Inflammatory macrophage (primary cell): ENCODE measurements around the gene TLL2.

Experiments
- DNase-seq, 2 donors: peaks; one replicate each; pipeline ENCODE4 v3.0.0-alpha.2; 2020 to 2022

Gene TLL2

DNA sequence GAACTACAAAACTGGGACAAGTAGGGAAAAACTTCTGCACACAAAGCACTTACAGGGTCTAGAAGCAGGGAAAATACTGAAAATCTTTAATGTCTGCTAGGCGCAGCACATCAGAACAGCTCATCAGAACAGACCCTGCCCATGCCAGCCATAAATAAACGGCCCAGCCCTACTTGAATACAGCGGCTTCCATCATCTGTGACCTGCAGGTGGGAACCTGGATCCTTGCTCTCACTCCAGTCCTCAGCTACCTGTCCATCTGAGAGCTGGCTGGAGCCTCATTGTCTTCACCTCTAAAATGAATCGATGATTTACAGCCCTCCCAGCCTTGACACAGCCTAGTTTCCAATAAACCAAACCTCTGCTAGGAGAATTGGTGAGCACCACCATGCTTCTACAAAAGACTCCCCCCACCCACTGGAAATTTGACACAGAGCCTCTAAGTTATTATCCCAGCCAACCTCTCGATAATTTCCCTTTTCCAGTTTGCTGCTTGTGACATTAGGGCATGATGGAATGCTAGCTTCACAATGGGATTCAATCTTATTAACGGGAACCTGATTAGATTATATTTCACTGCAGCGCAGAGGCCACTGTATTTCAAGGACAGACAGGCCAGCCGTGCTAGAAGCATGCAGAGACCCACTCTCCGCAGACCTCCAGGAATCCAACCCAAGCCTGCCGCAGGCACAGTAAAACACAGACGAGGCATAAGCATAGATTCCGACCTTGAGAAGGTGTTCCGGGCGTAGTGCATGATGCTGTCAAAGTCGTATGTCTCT, 93.3 kb downstream of the TLL2 start:
- DNase-seq, result no peak

DNA sequence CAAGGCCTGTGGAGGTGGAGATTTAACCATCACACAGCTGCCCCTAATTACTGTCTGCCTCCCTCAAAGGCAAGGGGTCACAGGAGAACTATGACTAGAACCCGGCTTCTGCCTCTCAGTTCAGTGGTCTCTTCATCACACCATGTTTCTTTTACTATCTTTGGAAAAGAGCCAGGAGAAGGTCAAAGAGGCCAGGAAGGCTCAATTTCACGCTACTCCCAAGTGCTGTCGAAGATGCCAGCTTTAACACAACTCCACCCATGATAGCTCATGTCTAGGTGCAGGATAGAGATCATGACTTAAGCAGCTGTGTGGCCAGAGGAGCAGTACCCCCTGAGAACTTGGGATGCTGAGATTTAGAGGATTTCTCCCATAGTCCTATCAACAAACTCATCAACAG, 94.4 kb downstream of the TLL2 start:
- no peak for DNase-seq

DNA sequence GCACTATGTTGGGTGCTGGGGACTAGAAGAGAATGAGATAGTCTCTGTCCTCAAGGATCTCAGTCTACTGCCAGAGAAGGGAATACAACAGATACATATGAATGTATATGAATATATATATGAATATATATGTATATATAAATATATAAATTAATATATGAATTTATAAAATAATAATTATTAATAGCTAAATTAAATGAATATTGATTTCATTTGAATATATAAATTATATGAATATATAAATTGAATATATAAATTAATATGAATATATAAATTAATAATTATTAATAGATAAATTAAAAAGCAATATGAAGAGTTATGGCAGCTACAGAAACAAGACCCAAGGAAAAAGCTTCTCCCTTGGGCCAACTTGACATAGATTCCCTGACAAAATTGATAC, 95.1 kb downstream of the TLL2 start:
- no peak for DNase-seq

DNA sequence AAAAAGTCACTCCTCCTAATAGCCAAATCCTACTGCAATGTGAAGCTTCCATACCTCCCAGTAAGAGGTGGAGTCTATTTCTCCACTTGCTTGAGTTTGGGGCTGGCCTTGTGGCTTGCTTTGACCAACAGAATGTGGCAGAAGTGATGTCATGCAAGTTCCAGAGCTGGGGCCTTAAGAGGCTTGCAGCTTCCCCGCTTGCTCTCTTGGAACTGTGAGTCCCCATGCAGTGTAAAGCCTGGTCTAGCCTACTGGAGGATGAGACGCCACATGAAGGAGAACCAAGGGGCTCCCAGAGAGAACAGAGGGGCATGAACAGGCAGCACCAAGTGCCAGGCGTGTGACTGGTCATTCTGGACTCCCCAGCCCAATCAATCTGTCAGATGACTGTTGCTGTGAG, 96.3 kb downstream of the TLL2 start:
- peak in 1 of 2 donors; percentile 24 for DNase-seq

DNA sequence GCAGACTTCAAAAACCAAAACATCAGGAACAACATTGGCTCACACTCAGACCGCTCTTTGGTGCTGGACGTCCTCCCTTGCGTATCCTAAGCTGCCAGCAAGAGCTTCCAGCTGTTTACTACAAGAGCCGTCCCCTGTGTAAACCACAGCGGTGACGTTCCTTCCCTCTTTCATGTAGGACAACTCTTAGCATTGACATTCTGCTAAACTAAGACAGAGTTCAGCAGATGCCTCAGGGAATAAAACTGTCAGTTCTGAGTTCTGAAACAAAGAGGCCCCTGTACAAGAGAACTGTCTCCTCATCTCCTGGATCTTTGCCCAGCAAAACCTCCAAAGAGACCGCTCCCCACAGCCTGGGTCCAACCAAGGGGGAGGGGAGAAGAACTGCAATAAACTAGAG, 97.1 kb downstream of the TLL2 start:
- DNase-seq, result no peak

DNA sequence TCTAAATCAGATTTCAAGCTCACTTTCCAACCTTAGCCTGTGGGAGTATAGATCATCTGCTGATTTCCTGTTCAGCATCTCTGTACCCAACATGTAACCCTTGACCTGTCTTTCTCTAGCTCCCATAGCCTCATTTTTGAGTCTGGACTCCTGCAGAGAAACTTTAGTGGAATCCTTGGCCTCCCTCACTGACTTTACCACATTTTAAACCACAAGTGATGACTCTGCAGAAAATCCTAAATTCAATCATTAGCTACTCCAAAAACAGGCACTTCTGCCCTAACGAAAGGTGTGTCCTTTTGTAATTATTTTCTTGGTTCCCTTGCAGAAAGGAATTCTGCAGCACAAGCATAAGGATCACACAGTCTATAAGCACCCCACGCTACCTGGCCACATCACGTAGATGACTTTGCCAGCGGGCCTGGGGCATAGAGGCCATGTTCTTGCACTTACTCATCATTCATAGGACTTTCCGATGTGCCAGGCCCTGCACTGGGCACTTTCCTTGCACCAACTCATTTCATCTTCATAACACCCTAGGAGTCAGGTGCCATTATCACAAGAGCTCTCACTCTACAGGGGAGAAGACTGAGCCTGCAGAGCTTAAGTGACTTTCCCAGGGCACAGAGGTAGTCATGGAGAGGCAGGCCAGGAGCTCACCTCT, 97.7 kb downstream of the TLL2 start:
- DNase-seq, result no peak

DNA sequence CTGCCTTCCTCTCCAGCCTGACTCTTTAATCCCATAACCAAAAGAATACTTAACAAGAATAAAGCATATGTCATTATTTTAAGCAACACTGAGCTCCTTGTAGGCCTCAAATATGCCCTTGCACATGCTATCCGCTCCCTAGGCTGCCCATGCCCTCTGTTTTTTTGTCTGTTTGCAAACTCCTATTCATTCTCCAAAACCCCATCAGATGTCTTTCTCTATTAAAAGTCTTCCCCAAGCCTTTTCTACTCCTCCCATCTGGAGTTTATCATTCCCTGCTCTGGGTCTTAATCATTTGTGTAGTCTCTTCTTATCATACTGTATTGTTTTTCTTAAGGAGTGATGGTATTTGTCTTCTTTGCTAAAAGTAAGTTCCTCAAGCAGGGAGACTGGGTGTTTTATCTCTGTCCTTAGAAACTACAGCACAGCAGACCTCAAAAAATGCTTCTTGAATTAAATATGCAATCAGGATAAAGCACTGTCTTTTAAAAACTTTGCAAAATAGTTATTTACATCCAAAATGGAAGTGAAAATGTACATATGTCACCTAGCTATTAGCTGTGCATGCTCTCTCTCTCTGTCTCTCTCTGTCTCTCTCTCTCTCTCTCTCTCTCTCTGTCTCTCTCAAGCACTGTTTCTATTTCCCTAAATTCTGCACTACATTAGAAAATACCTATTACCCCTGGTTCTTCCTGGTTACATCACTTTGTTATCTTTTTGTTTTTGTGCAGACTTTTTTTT, 98.4 kb downstream of the TLL2 start:
- no peak for DNase-seq

DNA sequence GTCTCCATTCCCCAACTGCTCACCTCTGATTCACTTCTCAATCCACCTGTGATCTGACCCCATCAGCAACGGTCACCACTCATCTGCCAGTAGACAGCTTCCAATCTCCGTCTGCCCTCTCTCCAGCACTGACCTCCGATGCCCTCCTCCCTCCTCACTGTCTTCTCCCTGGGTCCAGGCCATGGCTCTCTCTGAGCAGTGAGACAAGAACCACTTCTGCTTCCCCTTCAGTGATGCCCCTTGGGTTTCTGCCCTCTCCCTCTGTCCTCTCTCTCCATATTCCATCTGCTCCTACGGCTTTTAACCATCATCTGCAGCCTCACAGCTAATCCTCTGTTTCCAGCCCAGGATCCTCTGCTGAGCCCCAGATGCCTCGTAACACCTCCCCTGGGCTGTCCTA, 99.4 kb downstream of the TLL2 start:
- no peak for DNase-seq

DNA sequence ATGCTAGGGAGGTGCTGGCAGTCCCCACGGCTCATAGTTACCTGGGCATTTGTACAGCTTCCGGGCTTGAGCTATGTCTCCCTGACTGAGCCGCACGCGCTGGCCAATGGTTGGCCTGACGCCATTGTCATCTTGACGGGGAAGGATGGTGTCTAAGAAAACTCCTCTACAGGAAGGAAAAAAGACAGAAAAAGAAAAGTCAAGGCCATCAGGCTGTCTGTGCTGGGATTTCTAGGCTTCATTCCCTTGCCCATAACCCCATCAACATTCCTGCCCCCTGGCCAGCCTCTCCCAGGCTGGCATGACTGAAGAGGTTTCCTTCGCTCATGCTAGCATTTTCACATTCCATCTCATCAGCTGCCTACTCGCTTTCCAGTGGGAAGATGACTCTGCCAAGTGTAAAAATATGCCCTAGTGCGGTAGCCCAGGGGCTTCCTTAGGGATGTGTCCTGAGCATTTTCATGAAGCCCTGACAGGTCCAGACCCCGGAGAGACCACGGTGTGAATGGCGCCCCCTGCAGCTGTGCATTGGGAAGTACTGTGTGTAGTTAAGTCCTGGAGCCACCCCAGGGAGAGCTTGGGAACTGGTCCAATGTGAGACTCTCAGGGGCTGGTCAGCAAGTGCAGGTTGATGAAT, 100.5 kb downstream of the TLL2 start:
- no peak for DNase-seq

DNA sequence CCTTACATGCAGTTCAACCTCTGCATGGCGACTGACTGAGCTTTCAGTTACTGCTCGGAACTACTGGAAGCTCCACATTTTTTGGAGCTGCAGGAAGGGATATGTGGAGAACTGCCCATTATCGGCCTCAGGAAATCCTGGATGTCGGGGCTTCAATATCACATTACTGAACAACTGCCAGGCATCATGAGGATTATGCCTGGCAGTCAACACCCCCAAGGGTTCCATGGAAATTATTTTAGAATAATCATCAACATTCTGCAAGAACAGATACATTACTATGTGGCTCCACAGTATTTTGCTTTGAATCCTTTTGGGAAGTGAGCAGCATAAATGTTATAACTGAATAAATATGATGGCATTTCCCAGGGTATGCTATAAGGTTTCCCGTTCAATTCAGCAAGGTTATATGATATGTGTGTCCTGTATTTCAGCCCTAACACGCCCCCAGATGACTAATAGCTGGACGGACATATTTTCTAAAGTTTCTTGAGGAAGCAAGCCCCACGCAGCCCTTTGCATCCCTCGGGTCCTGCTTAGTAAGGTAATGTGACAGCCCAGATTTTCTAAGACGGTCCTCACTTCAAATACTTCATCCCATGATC, 101.9 kb downstream of the TLL2 start:
- no peak for DNase-seq

DNA sequence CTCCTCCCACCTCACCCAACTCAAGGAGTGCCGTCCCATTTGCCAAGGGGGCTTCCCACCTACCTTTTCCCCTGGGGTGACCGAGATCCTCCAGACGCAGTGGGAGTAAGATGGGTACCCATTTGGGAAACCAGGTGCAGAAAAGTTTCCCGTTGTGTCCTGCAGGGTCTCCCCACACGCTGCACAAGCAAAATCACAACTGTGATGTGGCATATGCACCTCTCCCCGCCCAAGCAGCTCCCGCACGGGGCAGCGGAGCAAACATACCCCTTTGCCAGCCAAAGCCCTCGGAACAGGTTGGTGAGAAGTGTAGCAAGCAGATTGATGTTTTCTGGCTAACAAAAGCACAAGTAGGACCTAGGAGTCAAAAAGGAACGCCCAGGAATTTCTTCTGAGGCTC, 103.4 kb downstream of the TLL2 start:
- DNase-seq, result no peak

DNA sequence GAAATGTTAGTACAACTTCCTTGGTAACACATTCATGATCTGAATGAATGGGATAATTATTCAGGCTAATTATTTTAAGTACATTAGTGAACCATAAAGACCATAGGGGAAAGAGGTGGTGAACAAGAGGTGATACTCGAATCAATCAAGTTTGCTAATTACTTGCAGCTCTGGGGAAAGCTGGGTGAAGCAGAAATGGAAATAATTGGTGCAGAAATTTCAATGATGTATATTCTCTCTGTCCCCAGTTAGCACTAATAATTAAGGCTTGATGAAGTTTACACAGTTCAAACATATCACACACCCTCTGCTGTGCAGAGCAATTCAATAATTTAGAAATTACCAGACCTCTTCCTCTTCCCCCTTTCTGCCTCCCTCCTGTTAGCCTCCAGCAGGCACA, 105.5 kb downstream of the TLL2 start:
- no peak for DNase-seq

DNA sequence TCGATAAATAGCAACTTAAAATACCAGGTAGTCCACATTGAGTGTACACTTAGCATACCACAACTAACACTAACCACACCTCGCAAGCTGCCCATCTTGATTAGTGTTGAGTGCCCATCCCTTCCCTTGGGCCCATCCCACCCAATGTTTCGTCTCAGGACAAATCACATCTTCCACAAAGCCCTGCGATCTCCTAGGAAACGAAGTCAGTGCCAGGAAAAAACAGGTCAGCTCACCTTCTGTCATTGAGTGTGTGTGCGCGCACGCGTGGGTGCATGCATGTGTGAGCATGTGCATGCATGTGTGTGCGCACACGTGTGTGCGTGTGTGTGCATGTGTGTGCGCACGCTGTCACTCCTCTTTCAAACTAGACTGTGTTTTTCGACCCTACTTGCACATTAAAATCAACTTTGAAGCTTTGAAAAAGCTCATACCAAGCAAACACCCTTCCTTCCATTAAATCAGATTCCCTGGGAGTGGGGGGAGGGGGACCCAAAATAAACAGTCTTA, 106.1 kb downstream of the TLL2 start:
- no peak for DNase-seq

DNA sequence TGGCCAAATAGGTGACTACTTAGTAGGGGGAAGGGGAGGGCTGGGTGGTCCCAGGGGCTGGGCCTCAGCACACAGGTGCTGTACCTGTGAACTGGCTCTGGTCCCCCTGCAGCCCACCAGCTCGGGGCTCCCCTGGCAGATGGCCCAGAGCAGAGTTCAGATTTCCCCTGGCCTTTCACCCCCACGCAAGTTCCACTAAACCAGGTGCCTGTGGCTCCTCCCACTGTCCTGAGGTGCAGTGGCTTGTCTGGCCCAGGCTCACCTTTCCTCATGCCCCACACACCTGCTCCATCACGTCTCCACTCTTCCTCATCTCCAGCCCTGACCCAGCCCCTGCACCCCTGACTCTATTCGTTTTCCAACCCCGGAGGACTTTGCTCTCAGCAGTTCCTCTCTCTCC, 107.6 kb downstream of the TLL2 start:
- no peak for DNase-seq

DNA sequence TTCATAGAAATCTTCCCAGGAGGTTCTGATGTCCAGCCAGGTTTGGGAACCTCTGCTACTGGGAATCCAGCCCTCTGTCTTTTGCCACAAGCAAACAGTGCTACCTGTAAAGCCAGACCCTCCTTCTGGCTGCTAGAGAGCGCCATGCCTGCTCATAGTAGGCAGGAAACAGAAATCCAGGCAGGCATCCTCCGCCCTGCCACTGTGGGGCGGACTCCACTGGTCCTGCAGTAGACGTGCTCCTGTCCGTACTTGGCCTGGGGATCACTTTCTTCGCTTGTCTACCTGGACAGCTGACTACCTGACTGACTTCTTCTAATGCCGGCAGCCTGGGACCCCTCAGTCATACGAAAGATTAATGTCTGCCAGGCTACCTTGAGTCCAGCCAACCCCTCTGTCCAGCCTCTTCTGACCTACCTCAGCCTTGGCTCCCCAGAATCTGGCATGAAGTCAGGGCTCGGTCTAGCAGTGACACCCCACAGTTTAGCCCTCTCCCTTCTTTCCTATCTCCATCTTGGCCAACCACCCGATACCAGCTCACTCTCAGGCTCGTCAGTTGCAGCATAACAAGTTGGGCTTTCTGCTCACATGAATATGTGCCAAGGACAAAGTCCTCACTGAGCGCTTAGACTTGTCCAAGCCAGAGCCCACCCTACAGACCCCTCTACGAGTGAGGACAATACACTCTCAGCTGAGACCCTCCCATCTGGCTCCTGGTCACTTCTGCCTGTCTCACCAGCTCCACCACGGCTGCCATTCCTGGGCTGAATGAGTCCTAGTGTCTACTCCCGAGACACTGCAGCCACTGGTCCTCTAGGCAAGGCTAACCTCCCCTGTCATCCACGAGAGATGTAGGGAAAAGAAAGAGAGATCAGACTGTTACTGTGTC, 111.1 kb downstream of the TLL2 start:
- no peak for DNase-seq

DNA sequence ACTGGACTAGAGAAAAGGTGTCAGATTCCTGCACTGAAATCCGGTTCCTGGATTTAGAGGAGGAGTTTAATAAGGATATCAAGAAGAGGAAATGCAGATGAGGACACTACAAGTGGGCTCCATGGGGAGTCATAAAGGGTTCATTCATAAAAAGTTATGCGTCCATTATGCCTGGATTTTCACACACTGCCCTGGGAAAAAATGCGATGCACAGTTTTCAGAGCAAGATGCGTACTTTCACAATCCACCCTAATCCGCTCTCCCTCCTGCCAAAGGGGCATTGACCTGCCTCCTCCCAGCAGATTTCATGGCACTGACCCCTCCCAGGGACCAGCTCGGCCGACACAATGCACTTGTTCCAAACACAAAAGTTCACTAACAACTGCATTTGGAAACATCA, 112.7 kb downstream of the TLL2 start:
- DNase-seq, result no peak

DNA sequence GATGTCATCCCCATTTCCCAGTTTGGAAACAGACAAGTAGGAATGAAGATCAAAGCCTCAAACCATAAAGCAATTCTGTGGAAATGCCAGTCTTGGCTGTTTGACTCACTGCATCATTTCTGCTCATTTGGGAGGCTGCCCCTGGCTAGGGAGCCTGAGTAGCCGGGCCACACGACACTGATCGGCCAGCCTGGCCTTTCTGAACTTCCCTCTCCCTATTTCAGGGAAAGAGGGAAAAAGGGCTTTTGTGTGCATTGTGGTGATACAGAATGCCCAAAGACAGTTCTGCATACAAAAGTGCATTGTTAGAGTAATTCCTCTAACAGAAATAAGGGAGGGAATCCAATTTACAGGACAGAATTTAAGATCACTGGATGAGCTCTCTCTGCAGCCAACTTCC, 113.3 kb downstream of the TLL2 start:
- no peak for DNase-seq

DNA sequence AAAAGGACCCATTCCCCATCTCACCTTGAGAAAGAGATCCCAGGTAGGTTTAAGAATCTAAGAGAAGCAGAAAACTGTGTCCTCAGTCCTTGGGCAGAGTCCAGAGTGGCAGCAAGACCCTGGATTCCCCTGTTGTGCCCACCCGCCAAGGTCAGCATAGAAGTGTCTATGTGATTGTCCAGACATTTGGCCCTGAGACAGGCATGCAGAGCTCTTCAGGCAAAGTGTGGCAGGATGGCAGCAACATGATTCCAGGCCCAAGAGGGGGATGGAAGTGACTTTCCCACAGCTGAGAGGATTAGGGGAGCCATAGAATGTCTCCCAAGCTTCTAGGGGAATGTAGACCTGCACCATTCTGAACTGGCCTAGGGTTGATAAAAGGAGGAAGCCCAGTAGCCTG, 115.8 kb downstream of the TLL2 start:
- no peak for DNase-seq

DNA sequence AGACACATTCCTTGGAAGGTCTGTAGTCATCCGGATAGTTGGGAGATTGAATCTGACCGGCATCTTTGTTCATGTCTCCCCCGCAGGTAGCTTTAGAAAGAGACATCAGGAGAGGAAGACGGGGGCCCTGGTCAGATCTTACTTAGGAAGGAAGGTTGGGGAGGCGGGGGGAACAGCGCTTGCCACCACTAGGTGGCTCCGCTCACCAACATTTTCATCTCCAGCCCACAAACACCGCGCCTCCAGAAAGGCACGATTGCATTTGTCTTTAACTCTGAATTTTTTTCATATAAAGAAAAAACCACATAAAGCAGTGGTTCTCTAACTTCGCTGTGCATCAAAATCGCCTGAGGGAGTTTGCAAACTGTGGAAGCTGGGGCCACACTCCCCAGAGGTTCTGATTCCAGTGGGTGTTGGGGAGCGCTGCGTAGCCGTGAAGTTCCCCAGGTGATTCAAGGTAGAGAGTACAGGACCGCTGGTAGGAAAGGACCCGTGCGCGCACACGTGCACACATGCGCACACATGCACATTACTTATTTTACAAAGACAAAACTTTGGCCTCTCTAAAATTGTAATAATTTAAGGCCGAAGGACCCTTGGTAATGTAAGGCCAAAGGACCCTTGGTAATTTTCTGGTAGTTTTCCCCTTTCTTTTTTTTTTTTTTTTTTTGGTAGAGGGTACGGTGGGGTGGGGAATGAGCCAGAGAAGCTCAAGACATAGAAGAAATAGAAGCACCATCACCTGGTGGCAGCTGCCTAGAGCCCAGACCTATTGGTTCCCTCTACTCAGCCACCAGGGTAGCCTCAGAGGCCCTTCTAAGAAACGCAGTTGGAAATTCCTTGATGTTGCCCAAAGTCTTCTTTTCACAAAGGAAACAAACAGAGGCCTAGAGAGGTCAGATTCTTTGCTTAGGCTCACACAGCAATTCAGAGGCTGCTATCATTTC, 117.5 kb downstream of the TLL2 start:
- DNase-seq, result peak; percentile 74 to 78

DNA sequence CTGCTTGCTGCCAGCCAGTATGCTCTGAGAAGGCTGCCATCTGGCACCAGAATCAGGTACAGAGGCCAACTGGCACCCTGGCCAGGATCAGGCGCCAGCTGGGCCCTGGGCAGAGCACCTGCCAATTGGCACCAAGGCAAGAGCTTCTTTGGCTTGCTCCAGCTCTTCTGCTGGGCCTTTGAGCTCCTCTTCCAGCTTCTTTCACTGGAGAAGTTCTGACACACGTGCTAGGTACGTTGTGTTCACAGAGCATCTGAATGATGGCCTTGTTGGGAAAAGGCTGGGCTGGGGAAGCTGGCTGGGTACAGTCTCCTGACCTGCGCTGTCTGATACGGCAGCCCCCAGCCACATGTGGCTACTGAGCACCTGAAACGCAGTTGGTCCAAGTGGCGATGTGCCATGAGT, 123.3 kb downstream of the TLL2 start:
- no peak for DNase-seq
